ENCODE data around the gene RASSF8. TPM values are rescaled to one million over a fixed set of nuclear protein-coding genes. Genes with fewer than 3 reads are reported as not detected.
A peak's percentile ranks its signal among the peaks of the same experiment; 100 is the strongest.

Gene RASSF8
- total RNA-seq, 2 donors from 2014 or later = 47.9 to 86.6 TPM

DNA sequence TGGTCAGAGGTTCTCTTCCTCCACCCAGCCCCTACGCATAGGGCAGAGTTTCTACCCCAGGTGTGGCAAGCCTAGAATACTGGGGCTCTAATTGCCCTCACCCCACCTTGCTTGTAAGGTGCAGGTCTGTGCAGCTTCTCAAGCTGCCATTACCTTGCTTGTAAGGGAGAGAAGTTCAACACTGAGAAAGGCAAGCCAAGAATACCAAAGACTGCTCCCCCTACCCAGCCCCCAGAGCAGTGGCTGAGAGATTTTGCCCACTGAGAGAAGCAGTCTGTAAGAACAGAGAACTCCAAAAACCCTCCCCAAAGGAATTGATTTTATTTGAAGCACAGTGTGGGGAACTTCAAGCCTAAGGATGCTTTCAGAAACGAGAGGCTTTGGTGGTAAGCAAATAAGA lies 63.1 kb downstream of the RASSF8 start:
- Histone ChIP-seq H3K27ac (no peak overlapping the region), H3K9me3 (no peaks in the 10 kb centered on the region), H3K27me3 (replicated peaks; ENCODE audit: insufficient read depth) (no peaks in the 10 kb centered on the region), H3K4me3 (no peak overlapping the region), H3K4me1 (ENCODE audit: control insufficient read depth in 1 of 2, low read depth in 2 of 2) (peaks cover 5% of the 10 kb centered on the region in 2 donors), H3K36me3 (no peaks in the 10 kb centered on the region)
- ATAC-seq (ENCODE audit: insufficient number of reproducible peaks, low FRiP score, low read depth) = no peak
- no peak for DNase-seq (ENCODE audit: low spot score)
- TF ChIP-seq, protein P1, sequence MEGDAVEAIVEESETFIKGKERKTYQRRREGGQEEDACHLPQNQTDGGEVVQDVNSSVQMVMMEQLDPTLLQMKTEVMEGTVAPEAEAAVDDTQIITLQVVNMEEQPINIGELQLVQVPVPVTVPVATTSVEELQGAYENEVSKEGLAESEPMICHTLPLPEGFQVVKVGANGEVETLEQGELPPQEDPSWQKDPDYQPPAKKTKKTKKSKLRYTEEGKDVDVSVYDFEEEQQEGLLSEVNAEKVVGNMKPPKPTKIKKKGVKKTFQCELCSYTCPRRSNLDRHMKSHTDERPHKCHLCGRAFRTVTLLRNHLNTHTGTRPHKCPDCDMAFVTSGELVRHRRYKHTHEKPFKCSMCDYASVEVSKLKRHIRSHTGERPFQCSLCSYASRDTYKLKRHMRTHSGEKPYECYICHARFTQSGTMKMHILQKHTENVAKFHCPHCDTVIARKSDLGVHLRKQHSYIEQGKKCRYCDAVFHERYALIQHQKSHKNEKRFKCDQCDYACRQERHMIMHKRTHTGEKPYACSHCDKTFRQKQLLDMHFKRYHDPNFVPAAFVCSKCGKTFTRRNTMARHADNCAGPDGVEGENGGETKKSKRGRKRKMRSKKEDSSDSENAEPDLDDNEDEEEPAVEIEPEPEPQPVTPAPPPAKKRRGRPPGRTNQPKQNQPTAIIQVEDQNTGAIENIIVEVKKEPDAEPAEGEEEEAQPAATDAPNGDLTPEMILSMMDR (IDR thresholded peaks at IDR 0.05) = no peak

DNA sequence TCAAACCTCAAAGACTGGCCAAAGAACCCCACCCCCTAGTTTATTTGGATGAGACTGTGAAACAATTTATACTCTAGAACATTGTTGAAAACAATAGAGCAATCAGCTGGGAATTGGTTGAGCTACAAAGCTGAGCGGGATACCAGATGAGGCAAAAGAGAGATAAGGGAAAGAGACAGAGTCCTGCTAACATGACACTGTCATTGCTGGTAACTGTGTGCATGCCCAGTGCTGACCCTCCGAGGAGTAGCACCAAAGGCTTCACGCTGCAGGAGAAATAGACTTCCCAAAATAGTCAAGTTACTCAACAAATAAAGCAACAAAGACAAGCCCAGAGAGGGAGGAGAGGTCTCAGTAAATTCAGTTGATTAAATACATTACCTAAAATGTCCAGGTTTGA lies 63.6 kb downstream of the RASSF8 start:
- H3K4me1 ChIP-seq (ENCODE audit: control insufficient read depth in 1 of 2, low read depth in 2 of 2) = peaks cover 5% of the 10 kb centered on the region in 2 donors
- no peak for DNase-seq (ENCODE audit: low spot score)
- ATAC-seq (ENCODE audit: insufficient number of reproducible peaks, low FRiP score, low read depth) = no peak
- no peaks in the 10 kb centered on the region for H3K36me3 ChIP-seq
- no peaks in the 10 kb centered on the region for H3K9me3 ChIP-seq
- no peaks in the 10 kb centered on the region for H3K27me3 ChIP-seq (replicated peaks; ENCODE audit: insufficient read depth)
- TF ChIP-seq, protein P1 (IDR thresholded peaks at IDR 0.05) = no peak
- H3K27ac ChIP-seq = no peak overlapping the region
- no peak overlapping the region for H3K4me3 ChIP-seq

DNA sequence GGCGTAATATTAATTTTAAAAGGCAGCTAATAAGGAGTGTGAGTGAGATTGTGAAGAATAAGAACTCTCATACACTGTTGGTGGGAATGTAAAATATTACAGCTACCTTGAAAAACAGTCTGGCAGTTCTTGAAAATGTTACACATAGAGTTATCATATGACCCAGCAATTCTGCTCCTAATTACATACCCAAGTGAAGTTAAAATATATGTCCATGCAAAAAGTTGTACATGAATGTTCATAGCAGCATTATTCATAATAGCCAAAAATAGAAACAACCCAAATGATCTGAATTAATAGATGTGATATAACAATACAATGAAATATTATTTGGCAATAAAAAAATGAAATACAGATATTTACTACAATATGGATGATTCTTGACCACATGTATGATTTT lies 68.2 kb downstream of the RASSF8 start:
- Histone ChIP-seq H3K4me3 (no peak overlapping the region), H3K27me3 (replicated peaks; ENCODE audit: insufficient read depth) (no peaks in the 10 kb centered on the region), H3K9me3 (no peaks in the 10 kb centered on the region), H3K4me1 (ENCODE audit: control insufficient read depth in 1 of 2, low read depth in 2 of 2) (peaks cover 20 to 28% of the 10 kb centered on the region in 2 donors), H3K27ac (no peak overlapping the region), H3K36me3 (no peaks in the 10 kb centered on the region)
- DNase-seq (ENCODE audit: low spot score) (no peak), ATAC-seq (ENCODE audit: insufficient number of reproducible peaks, low FRiP score, low read depth) (no peak)
- TF ChIP-seq, protein P1 (IDR thresholded peaks at IDR 0.05) = no peak

DNA sequence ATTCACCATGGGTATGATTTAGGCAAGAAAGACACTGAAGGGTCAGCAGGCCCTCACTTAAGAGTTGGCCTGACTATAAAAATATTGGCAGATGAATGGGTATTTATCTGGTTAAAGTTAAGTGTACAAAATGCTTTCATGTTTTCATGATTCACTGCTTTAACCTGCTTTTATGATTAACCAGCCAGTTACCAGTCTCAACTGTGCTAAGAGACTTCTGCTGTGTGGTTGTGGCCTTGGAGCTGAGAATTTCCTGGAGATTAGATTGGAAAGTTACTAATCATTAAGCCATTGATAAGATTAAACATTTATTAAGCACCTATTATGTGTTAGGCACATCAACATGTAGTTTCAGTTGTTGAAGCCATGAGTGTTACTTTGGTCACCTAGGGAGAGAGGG lies 68.9 kb downstream of the RASSF8 start:
- H3K27me3 ChIP-seq (replicated peaks; ENCODE audit: insufficient read depth) = no peaks in the 10 kb centered on the region
- no peak overlapping the region for H3K27ac ChIP-seq
- TF ChIP-seq, protein P1 (IDR thresholded peaks at IDR 0.05) = no peak
- H3K9me3 ChIP-seq = no peaks in the 10 kb centered on the region
- DNase-seq (ENCODE audit: low spot score) (no peak), ATAC-seq (ENCODE audit: insufficient number of reproducible peaks, low FRiP score, low read depth) (no peak)
- H3K36me3 ChIP-seq = no peaks in the 10 kb centered on the region
- peaks cover 24 to 35% of the 10 kb centered on the region in 2 donors for H3K4me1 ChIP-seq (ENCODE audit: control insufficient read depth in 1 of 2, low read depth in 2 of 2)
- H3K4me3 ChIP-seq = no peak overlapping the region

DNA sequence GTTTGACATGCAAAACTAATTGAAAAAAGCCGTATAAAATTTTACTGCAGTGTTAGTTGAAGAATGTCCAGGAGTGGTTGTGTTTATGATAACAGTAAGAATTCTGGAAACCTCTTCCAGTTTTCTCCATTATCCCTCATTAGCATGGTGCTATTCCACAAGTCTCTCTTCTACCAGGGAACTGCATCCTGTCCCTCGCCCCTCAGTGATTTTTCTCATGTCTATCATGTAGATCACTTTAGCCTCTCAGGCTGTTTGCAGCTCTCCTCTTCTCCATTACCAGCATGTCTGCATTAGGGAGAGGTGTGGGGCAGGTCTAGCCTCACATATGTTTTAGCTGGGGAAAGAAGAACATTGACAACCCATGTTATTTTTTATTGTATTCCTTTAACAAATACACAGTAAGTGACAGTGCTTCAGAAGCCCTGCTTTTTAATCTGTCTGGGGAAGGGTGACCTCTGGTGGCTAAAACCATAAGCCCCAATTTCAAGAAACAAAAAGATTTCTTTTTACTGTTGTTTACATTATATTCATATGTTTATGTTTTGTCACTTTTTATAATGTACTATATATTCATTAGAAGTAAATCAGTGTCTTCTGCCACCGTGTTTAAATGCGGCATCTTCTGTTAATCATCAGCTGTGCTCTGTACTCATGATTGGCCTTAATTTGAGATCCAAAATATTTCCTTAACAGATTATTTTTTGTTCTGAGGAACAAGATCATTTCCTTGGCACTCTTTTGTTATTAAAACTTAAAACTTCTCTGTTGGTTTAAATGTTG lies 70.7 kb downstream of the RASSF8 start:
- Histone ChIP-seq H3K4me1 (ENCODE audit: control insufficient read depth in 1 of 2, low read depth in 2 of 2) (peaks cover 31 to 51% of the 10 kb centered on the region in 2 donors), H3K27ac (peak overlapping the region; percentile 7 to 34)
- DNase-seq (ENCODE audit: low spot score) = no peak

More for the DNA sequence above, 70.7 kb downstream of the RASSF8 start:
- Histone ChIP-seq H3K36me3 (no peaks in the 10 kb centered on the region), H3K4me3 (peak overlapping the region; percentile 20), H3K9me3 (no peaks in the 10 kb centered on the region), H3K27me3 (replicated peaks; ENCODE audit: insufficient read depth) (no peaks in the 10 kb centered on the region)
- TF ChIP-seq, protein P1 (IDR thresholded peaks at IDR 0.05) = peak; percentile 74
- no peak for ATAC-seq (ENCODE audit: insufficient number of reproducible peaks, low FRiP score, low read depth)

Data from thoracic aorta (tissue), 2 donors.